Omental fat pad (tissue), 4 donors: ENCODE data around the gene DEUP1. TPM values are rescaled to one million over a fixed set of nuclear protein-coding genes. Genes with fewer than 3 reads are reported as not detected.
"Not testable (repeated sequence)": the region's sequence is repeated elsewhere in the genome, so short reads cannot be mapped to it uniquely, and the experiment has no call there.

Experiments used
- ATAC-seq: fragments of 150-250 bp; one replicate; pipeline ENCODE4 v1.9.1; 2016; ENCODE audit warnings: mild to moderate bottlenecking, moderate library complexity; ENCODE audit not compliant: low FRiP score
- DNase-seq: peaks from one replicate; pipeline ENCODE4 v3.0.0-alpha.2; 2019; ENCODE audit warnings: low spot score
- CTCF ChIP-seq, 3 donors: fragments of 450-650 bp; IDR thresholded peaks; one replicate each; pipeline ENCODE4 v1.5.1; 2016 to 2017; ENCODE audit warnings: antibody characterized with exemption in 3 of 3, mild to moderate bottlenecking in 3 of 3, moderate library complexity in 2 of 3
- total RNA-seq, 4 donors: library from RNA; depleted of rRNA; stranded (reverse); fragments of >200 nt; gene quantifications; one replicate each; pipeline ENCODE4 v1.1.0, GENCODE V29; 2016

Gene DEUP1
- total RNA-seq, 4 donors from 2014 or later = not detected

- DNase-seq = no peak
- TF ChIP-seq CTCF (IDR thresholded peaks at IDR 0.05) = no peak
- ATAC-seq = no peak
Measured at GRCh38 chr11:93291898-93292297, 38.6 kb upstream of the DEUP1 start.

GRCh38 chr11:93295921-93296575, 34.5 kb upstream of the DEUP1 start:
- no peak for TF ChIP-seq CTCF (IDR thresholded peaks at IDR 0.05)

GRCh38 chr11:93303689-93304088, 26.9 kb upstream of the DEUP1 start:
- no peak for TF ChIP-seq CTCF (IDR thresholded peaks at IDR 0.05)
- ATAC-seq = no peak
- no peak for DNase-seq

More at GRCh38 chr11:93295921-93296575, 34.5 kb upstream of the DEUP1 start:
- ATAC-seq (no peak), DNase-seq (no peak)

GRCh38 chr11:93314399-93314798, 16.1 kb upstream of the DEUP1 start:
- not testable (repeated sequence) for ATAC-seq, DNase-seq

GRCh38 chr11:93319224-93319839, 11.2 kb upstream of the DEUP1 start:
- no peak for TF ChIP-seq CTCF (IDR thresholded peaks at IDR 0.05)
- no peak for ATAC-seq
- DNase-seq = no peak

- no peak for DNase-seq
- no peak for ATAC-seq
- TF ChIP-seq CTCF (IDR thresholded peaks at IDR 0.05) = no peak
Measured at GRCh38 chr11:93320230-93320629, 10.3 kb upstream of the DEUP1 start.

GRCh38 chr11:93322207-93322606, 8.3 kb upstream of the DEUP1 start:
- ATAC-seq (no peak), DNase-seq (no peak)
- no peak for TF ChIP-seq CTCF (IDR thresholded peaks at IDR 0.05)
